NCI-H2196 treated with DMSO at 0.1 percent for 48 hours (cell line): ENCODE measurements around the gene THEMIS.
"Not testable (repeated sequence)": the region's sequence is repeated elsewhere in the genome, so short reads cannot be mapped to it uniquely, and the experiment has no call there.

Experiments
- DNase-seq: peaks from one replicate; lab custom pipeline; 2025; ENCODE audit not compliant: unreplicated experiment; lab: John Stamatoyannopoulos, UW

The THEMIS gene

DNA sequence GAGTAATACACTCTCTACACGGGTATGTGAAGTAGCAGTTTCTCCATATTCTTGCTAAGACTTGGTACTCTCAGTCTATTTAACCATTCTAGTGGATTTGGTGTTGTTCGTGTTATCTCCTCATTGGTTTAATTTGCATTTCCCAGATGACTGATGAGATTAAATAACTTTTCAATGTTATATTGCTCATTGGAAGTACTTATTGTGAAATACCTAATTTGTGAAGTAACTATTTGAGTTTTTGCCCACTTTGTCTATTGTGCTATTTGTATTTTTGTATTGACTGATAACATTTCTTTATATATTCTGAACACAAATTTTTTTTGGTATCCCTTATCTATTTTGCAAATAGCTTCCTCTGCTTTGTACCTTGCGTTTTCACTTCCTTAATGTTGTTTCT, 167.9 kb downstream of the THEMIS start:
- no peak for DNase-seq

GRCh38 chr6:127727260-127727953, 173.5 kb downstream of the THEMIS start:
- DNase-seq, result no peak

GRCh38 chr6:127725821-127726220, 175.0 kb downstream of the THEMIS start:
- no peak for DNase-seq

- DNase-seq, result no peak
Observed at GRCh38 chr6:127718694-127719093, 182.2 kb downstream of the THEMIS start.

- no peak for DNase-seq
Observed at GRCh38 chr6:127717384-127717783, 183.5 kb downstream of the THEMIS start.

DNA sequence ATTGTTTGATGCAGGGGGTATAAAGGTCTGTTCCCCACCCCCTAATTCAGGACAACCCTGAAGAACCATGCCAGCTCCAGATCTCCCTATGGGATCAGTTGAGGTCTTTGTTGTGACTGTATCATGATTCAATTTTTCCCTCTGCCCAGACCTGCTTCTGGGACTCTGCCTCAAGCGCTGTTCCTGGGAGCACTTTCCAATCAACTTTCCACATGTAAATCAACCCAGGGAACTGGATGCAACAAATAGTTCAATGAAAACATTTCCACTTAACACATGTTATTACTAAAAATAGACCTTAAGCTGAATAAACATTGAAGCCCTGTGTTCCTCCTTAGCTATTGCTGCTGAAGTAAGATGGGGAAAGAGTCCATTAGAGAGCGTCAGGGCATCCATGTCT, 184.4 kb downstream of the THEMIS start:
- no peak for DNase-seq

GRCh38 chr6:127710668-127711067, 190.2 kb downstream of the THEMIS start:
- no peak for DNase-seq

DNA sequence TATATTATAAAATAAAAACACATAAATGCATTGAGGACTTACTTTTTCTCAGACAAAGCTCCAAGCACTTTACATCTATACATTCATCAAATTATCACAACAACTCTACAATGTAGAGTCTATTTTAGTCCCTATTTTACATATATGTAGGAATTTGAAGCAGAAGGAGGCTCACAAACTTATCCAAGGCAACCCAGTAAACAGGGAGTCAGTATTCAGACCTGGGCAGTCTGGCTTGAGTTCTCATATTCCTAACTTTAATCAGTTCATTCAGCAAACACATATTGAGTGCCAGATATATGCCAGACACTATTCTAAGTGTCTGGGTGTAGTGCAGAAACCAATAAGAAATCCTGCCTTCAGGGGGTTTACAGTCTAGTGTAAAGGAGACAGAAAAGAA, 194.6 kb downstream of the THEMIS start:
- DNase-seq, result no peak

DNA sequence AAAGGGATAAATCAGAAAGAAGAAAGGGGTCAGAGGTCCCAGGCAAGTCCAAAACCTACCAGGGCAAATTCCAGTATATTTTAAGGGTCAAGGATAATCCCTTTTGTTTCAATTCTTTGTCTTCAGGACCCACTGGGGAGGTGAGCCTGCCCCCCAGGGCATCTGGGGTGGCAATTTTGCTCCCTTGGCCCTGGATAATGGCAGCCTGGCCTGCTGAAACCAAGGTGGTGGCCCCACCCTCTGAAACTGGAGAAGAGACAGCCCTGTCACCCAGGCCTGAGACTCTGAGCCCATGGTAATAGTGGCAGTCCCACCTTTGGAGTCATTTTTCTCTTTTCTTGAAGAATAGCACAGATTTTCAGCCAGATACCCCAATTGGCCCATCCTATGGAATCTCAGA, 205.8 kb downstream of the THEMIS start:
- DNase-seq, result no peak

DNA sequence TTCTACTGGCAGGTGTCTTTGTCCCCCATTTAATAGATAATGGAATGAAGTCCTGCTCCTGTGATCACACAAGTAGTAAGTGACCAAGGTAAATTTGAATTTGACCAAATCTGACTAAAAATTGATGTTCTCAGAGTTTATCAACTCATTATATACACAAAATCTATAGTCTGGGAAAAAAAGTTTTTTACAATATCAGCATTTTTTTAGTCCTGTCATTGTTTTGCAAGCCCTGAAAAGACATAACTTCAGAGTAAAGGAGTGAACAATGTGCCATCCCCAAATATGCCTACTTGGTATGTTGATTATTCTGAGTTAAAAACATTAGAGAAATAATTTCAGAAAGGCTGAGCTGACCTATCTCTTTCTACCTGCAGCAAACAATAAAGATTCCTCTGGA, 209.7 kb downstream of the THEMIS start:
- no peak for DNase-seq

DNA sequence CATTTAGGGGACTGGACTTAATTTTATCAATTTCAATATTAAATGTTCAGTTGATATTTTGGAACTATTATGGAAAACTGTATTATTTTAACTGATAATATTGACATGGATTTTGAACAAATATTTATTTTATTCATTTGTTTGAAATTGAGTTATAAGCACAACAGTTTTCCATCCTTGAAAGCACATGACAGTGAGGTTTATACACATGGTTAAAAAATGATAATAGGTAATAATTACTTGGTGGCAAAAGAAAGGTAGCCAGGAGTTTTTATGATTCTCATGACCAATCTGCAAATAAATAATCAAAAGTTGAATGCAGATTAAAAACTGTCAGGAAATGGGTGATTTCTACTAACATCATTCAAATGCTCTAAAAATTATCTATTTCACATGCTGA, 210.3 kb downstream of the THEMIS start:
- no peak for DNase-seq

GRCh38 chr6:127690092-127690491, 210.8 kb downstream of the THEMIS start:
- no peak for DNase-seq

GRCh38 chr6:127687490-127687889, 213.4 kb downstream of the THEMIS start:
- not testable (repeated sequence) for DNase-seq

GRCh38 chr6:127686084-127686483, 214.8 kb downstream of the THEMIS start:
- DNase-seq, result no peak

- no peak for DNase-seq
Observed at GRCh38 chr6:127684501-127684900, 216.4 kb downstream of the THEMIS start.
